Measurements from ENCODE around the gene RASIP1.

Gene RASIP1

GRCh38 chr19:48779636-48780035 is 39.2 kb upstream of the RASIP1 start:
- Histone ChIP-seq H3K4me1 (peaks cover 14% of the 10 kb centered on the region), H3K4me2 (ENCODE audit: low read length) (no peak overlapping the region), H3K27ac (no peak overlapping the region), H3K27me3 (ENCODE audit: control insufficient read depth, insufficient read depth, low read length) (no peaks in the 10 kb centered on the region), H3K9ac (no peak overlapping the region), H3K79me2 (no peaks in the 10 kb centered on the region), H3K4me3 (ENCODE audit: low read depth, low read length) (no peak overlapping the region), H2AFZ (no peak overlapping the region), H3K9me3 (ENCODE audit: control insufficient read depth, low read length) (no peaks in the 10 kb centered on the region), H3K36me3 (ENCODE audit: control insufficient read depth, insufficient read depth, low read length) (no peaks in the 10 kb centered on the region)
- TF ChIP-seq, protein P1, sequence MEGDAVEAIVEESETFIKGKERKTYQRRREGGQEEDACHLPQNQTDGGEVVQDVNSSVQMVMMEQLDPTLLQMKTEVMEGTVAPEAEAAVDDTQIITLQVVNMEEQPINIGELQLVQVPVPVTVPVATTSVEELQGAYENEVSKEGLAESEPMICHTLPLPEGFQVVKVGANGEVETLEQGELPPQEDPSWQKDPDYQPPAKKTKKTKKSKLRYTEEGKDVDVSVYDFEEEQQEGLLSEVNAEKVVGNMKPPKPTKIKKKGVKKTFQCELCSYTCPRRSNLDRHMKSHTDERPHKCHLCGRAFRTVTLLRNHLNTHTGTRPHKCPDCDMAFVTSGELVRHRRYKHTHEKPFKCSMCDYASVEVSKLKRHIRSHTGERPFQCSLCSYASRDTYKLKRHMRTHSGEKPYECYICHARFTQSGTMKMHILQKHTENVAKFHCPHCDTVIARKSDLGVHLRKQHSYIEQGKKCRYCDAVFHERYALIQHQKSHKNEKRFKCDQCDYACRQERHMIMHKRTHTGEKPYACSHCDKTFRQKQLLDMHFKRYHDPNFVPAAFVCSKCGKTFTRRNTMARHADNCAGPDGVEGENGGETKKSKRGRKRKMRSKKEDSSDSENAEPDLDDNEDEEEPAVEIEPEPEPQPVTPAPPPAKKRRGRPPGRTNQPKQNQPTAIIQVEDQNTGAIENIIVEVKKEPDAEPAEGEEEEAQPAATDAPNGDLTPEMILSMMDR (IDR thresholded peaks at IDR 0.05), result no peak

DNA sequence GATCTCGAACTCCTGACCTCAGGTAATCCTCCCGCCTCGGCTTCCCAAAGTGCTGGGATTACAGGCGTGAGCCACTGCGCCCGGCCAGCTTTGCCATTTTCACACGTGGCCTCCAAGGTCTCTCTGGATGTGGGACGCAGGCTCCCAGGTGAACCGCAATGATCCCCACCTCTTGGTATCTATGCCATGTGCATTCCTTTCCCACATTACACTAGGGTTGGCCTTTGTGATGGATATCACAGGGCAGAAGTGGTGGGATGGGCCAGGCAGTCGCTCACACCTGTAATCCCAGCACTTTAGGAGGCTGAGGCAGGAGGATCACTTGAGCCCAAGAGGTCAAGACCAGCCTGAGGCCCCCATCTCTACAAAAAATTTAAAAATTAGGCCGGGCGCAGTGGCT is 37.3 kb upstream of the RASIP1 start:
- H3K4me3 ChIP-seq (ENCODE audit: low read depth, low read length), result no peak overlapping the region
- no peak overlapping the region for H2AFZ ChIP-seq
- no peaks in the 10 kb centered on the region for H3K27me3 ChIP-seq (ENCODE audit: control insufficient read depth, insufficient read depth, low read length)
- H3K9me3 ChIP-seq (ENCODE audit: control insufficient read depth, low read length), result no peaks in the 10 kb centered on the region
- H3K27ac ChIP-seq, result no peak overlapping the region
- peaks cover 14% of the 10 kb centered on the region for H3K4me1 ChIP-seq
- no peaks in the 10 kb centered on the region for H3K36me3 ChIP-seq (ENCODE audit: control insufficient read depth, insufficient read depth, low read length)
- no peaks in the 10 kb centered on the region for H3K79me2 ChIP-seq
- TF ChIP-seq, protein P1 (IDR thresholded peaks at IDR 0.05), result no peak
- H3K4me2 ChIP-seq (ENCODE audit: low read length), result no peak overlapping the region
- H3K9ac ChIP-seq, result no peak overlapping the region

DNA sequence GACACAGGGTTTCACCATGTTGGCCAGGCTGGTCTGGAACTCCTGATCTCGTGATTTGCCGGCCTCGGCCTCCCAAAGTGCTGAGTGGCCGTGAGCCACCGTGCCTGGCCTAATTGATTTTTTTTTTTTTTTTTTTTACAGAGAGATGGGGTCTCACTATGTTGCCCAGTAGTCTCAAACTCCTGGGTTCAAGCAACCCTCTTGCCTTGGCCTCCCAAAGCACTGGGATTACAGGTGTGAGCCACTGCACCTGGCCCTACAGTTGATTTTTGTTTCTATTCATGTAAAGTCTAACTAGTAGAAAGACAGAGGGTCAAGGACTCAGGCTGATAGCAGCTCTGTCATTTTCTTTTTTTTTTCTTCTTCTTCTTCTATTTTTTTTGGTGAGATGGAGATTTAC is 36.7 kb upstream of the RASIP1 start:
- no peak overlapping the region for H3K9ac ChIP-seq
- no peaks in the 10 kb centered on the region for H3K9me3 ChIP-seq (ENCODE audit: control insufficient read depth, low read length)
- no peaks in the 10 kb centered on the region for H3K36me3 ChIP-seq (ENCODE audit: control insufficient read depth, insufficient read depth, low read length)
- no peak overlapping the region for H3K27ac ChIP-seq
- no peak overlapping the region for H3K4me3 ChIP-seq (ENCODE audit: low read depth, low read length)
- H3K27me3 ChIP-seq (ENCODE audit: control insufficient read depth, insufficient read depth, low read length), result no peaks in the 10 kb centered on the region
- no peaks in the 10 kb centered on the region for H3K79me2 ChIP-seq
- no peak overlapping the region for H2AFZ ChIP-seq
- TF ChIP-seq, protein P1 (IDR thresholded peaks at IDR 0.05), result no peak
- no peak overlapping the region for H3K4me2 ChIP-seq (ENCODE audit: low read length)
- peaks cover 14% of the 10 kb centered on the region for H3K4me1 ChIP-seq

GRCh38 chr19:48772503-48772953 is 32.1 kb upstream of the RASIP1 start:
- Histone ChIP-seq H3K79me2 (no peaks in the 10 kb centered on the region), H3K4me3 (ENCODE audit: low read depth, low read length) (no peak overlapping the region), H3K27me3 (ENCODE audit: control insufficient read depth, insufficient read depth, low read length) (no peaks in the 10 kb centered on the region), H3K36me3 (ENCODE audit: control insufficient read depth, insufficient read depth, low read length) (no peaks in the 10 kb centered on the region), H3K4me2 (ENCODE audit: low read length) (peak overlapping the region; percentile 27), H3K9ac (no peak overlapping the region), H3K27ac (no peak overlapping the region), H3K9me3 (ENCODE audit: control insufficient read depth, low read length) (no peaks in the 10 kb centered on the region), H2AFZ (no peak overlapping the region), H3K4me1 (no peaks in the 10 kb centered on the region)
- TF ChIP-seq, protein P1 (IDR thresholded peaks at IDR 0.05), result no peak

- H3K27me3 ChIP-seq (ENCODE audit: control insufficient read depth, insufficient read depth, low read length), result no peaks in the 10 kb centered on the region
- TF ChIP-seq, protein P1 (IDR thresholded peaks at IDR 0.05), result no peak
- H3K4me2 ChIP-seq (ENCODE audit: low read length), result no peak overlapping the region
- H3K9ac ChIP-seq, result no peak overlapping the region
- no peaks in the 10 kb centered on the region for H3K9me3 ChIP-seq (ENCODE audit: control insufficient read depth, low read length)
- no peak overlapping the region for H3K27ac ChIP-seq
- no peak overlapping the region for H3K4me3 ChIP-seq (ENCODE audit: low read depth, low read length)
- H2AFZ ChIP-seq, result peak overlapping the region; percentile 22
- no peaks in the 10 kb centered on the region for H3K4me1 ChIP-seq
- H3K36me3 ChIP-seq (ENCODE audit: control insufficient read depth, insufficient read depth, low read length), result no peaks in the 10 kb centered on the region
- no peaks in the 10 kb centered on the region for H3K79me2 ChIP-seq
Measured at GRCh38 chr19:48770734-48771472, 30.5 kb upstream of the RASIP1 start.

Data from parathyroid adenoma (tissue), 2 donors.